ENCODE data around the gene ANK2. TPM values are rescaled to one million over a fixed set of nuclear protein-coding genes. Genes with fewer than 3 reads are reported as not detected.
A peak's percentile ranks its signal among the peaks of the same experiment; 100 is the strongest.

ANK2 gene
- total and polyA plus RNA-seq, 2 experiments from 2014 or later, result 10.9 to 25.9 TPM

GRCh38 chr4:113131136-113131535, 81.7 kb downstream of the ANK2 start:
- in situ Hi-C loops (cut with MboI), result no loop called here
- no peak for DNase-seq
- no peak for TF ChIP-seq EZH2 (IDR thresholded peaks at IDR 0.05; ENCODE audit: insufficient read depth, poor library complexity, severe bottlenecking)
- no peak for TF ChIP-seq EZH2phosphoT487 (IDR thresholded peaks at IDR 0.05; ENCODE audit: insufficient read depth, low read depth)
- no peak overlapping the region for H2AFZ ChIP-seq
- H3K9me3 ChIP-seq (ENCODE audit: low read depth), result no peaks in the 10 kb centered on the region
- no peak overlapping the region for H3K4me3 ChIP-seq
- H3K36me3 ChIP-seq (ENCODE audit: low read depth), result no peaks in the 10 kb centered on the region
- no peaks in the 10 kb centered on the region for H3K9me2 ChIP-seq (ENCODE audit: insufficient read depth)
- no peaks in the 10 kb centered on the region for H3F3A ChIP-seq (ENCODE audit: insufficient read depth)
- no peaks in the 10 kb centered on the region for H3K79me2 ChIP-seq (ENCODE audit: insufficient read depth)
- no peak overlapping the region for H3K9ac ChIP-seq
- H4K20me1 ChIP-seq (ENCODE audit: insufficient read depth), result no peaks in the 10 kb centered on the region
- H3K27me3 ChIP-seq (replicated peaks; ENCODE audit: insufficient read depth), result no peaks in the 10 kb centered on the region
- H3K4me1 ChIP-seq (ENCODE audit: insufficient read depth), result no peaks in the 10 kb centered on the region
- H3K4me2 ChIP-seq (ENCODE audit: unreplicated experiment), result no peak overlapping the region
- H3K27ac ChIP-seq, result no peak overlapping the region

- no peaks in the 10 kb centered on the region for H3K79me2 ChIP-seq (ENCODE audit: insufficient read depth)
- H3K27me3 ChIP-seq (replicated peaks; ENCODE audit: insufficient read depth), result no peaks in the 10 kb centered on the region
- H3F3A ChIP-seq (ENCODE audit: insufficient read depth), result no peaks in the 10 kb centered on the region
- H3K36me3 ChIP-seq (ENCODE audit: low read depth), result no peaks in the 10 kb centered on the region
- H3K4me3 ChIP-seq, result no peak overlapping the region
- DNase-seq, result no peak
- no peak overlapping the region for H3K27ac ChIP-seq
- TF ChIP-seq EZH2 (IDR thresholded peaks at IDR 0.05; ENCODE audit: insufficient read depth, poor library complexity, severe bottlenecking), result no peak
- TF ChIP-seq EZH2phosphoT487 (IDR thresholded peaks at IDR 0.05; ENCODE audit: insufficient read depth, low read depth), result no peak
- 85 to 93% methylated on average over 2 of the region's 2 CpGs for WGBS, 2 experiments (ENCODE audit: low coverage in 1 of 2, low lambda C conversion rate in 2 of 2, missing lambda C conversion rate in 2 of 2)
- no peak overlapping the region for H2AFZ ChIP-seq
- no peak overlapping the region for H3K9ac ChIP-seq
- H3K9me3 ChIP-seq (ENCODE audit: low read depth), result no peaks in the 10 kb centered on the region
- no peaks in the 10 kb centered on the region for H4K20me1 ChIP-seq (ENCODE audit: insufficient read depth)
- in situ Hi-C loops (cut with MboI), result no loop called here
- no peaks in the 10 kb centered on the region for H3K4me1 ChIP-seq (ENCODE audit: insufficient read depth)
- H3K9me2 ChIP-seq (ENCODE audit: insufficient read depth), result no peaks in the 10 kb centered on the region
- H3K4me2 ChIP-seq (ENCODE audit: unreplicated experiment), result no peak overlapping the region
Observed at GRCh38 chr4:113131621-113132020, 82.2 kb downstream of the ANK2 start.

GRCh38 chr4:113141901-113142346, 92.5 kb downstream of the ANK2 start:
- Histone ChIP-seq H3K9me3 (ENCODE audit: low read depth) (no peaks in the 10 kb centered on the region), H3K4me1 (ENCODE audit: insufficient read depth) (peaks cover 24% of the 10 kb centered on the region), H4K20me1 (ENCODE audit: insufficient read depth) (no peaks in the 10 kb centered on the region), H3K27ac (peak overlapping the region; percentile 67), H3K4me3 (peak overlapping the region; percentile 21), H3K27me3 (replicated peaks; ENCODE audit: insufficient read depth) (no peaks in the 10 kb centered on the region), H3F3A (ENCODE audit: insufficient read depth) (peaks cover 8% of the 10 kb centered on the region; the same call in 1 of the 2 replicates), H2AFZ (peak overlapping the region; percentile 53), H3K4me2 (ENCODE audit: unreplicated experiment) (peak overlapping the region; percentile 54), H3K9me2 (ENCODE audit: insufficient read depth) (no peaks in the 10 kb centered on the region), H3K9ac (peak overlapping the region; percentile 51), H3K79me2 (ENCODE audit: insufficient read depth) (no peaks in the 10 kb centered on the region), H3K36me3 (ENCODE audit: low read depth) (no peaks in the 10 kb centered on the region)
- TF ChIP-seq EZH2 (IDR thresholded peaks at IDR 0.05; ENCODE audit: insufficient read depth, poor library complexity, severe bottlenecking) (no peak), EZH2phosphoT487 (IDR thresholded peaks at IDR 0.05; ENCODE audit: insufficient read depth, low read depth) (no peak)
- 11 to 14% methylated on average over 3 of the region's 3 CpGs for WGBS, 2 experiments (ENCODE audit: low coverage in 1 of 2, low lambda C conversion rate in 2 of 2, missing lambda C conversion rate in 2 of 2)
- DNase-seq, result peak; percentile 75
- in situ Hi-C loops (cut with MboI), result no loop called here

GRCh38 chr4:113142351-113142750, 92.9 kb downstream of the ANK2 start:
- WGBS, 2 experiments (ENCODE audit: low coverage in 1 of 2, low lambda C conversion rate in 2 of 2, missing lambda C conversion rate in 2 of 2), result 95 to 98% methylated on average over 3 of the region's 3 CpGs
- no peaks in the 10 kb centered on the region for H3K9me2 ChIP-seq (ENCODE audit: insufficient read depth)
- no peak overlapping the region for H2AFZ ChIP-seq
- H3K27ac ChIP-seq, result peak overlapping the region; percentile 67
- no peak for DNase-seq
- H3K4me2 ChIP-seq (ENCODE audit: unreplicated experiment), result peak overlapping the region; percentile 54
- H3K9me3 ChIP-seq (ENCODE audit: low read depth), result no peaks in the 10 kb centered on the region
- no peaks in the 10 kb centered on the region for H3K79me2 ChIP-seq (ENCODE audit: insufficient read depth)
- peaks cover 8% of the 10 kb centered on the region; the same call in 1 of the 2 replicates for H3F3A ChIP-seq (ENCODE audit: insufficient read depth)
- H3K4me1 ChIP-seq (ENCODE audit: insufficient read depth), result peaks cover 27% of the 10 kb centered on the region
- H3K27me3 ChIP-seq (replicated peaks; ENCODE audit: insufficient read depth), result no peaks in the 10 kb centered on the region
- in situ Hi-C loops (cut with MboI), result no loop called here
- no peak for TF ChIP-seq EZH2phosphoT487 (IDR thresholded peaks at IDR 0.05; ENCODE audit: insufficient read depth, low read depth)
- TF ChIP-seq EZH2 (IDR thresholded peaks at IDR 0.05; ENCODE audit: insufficient read depth, poor library complexity, severe bottlenecking), result no peak
- no peaks in the 10 kb centered on the region for H3K36me3 ChIP-seq (ENCODE audit: low read depth)
- no peak overlapping the region for H3K9ac ChIP-seq
- H3K4me3 ChIP-seq, result peak overlapping the region; percentile 21; the same call in 1 of the 2 replicates
- no peaks in the 10 kb centered on the region for H4K20me1 ChIP-seq (ENCODE audit: insufficient read depth)

- in situ Hi-C loops (cut with MboI), result no loop called here
- H3K4me3 ChIP-seq, result no peak overlapping the region
- DNase-seq, result no peak
- no peak overlapping the region for H3K4me2 ChIP-seq (ENCODE audit: unreplicated experiment)
- no peaks in the 10 kb centered on the region for H4K20me1 ChIP-seq (ENCODE audit: insufficient read depth)
- H3K36me3 ChIP-seq (ENCODE audit: low read depth), result no peaks in the 10 kb centered on the region
- H3K27ac ChIP-seq, result no peak overlapping the region
- no peaks in the 10 kb centered on the region for H3K9me3 ChIP-seq (ENCODE audit: low read depth)
- H3F3A ChIP-seq (ENCODE audit: insufficient read depth), result peaks cover 8% of the 10 kb centered on the region; the same call in 1 of the 2 replicates
- TF ChIP-seq EZH2 (IDR thresholded peaks at IDR 0.05; ENCODE audit: insufficient read depth, poor library complexity, severe bottlenecking) (no peak), EZH2phosphoT487 (IDR thresholded peaks at IDR 0.05; ENCODE audit: insufficient read depth, low read depth) (no peak)
- peaks cover 30% of the 10 kb centered on the region for H3K4me1 ChIP-seq (ENCODE audit: insufficient read depth)
- H3K79me2 ChIP-seq (ENCODE audit: insufficient read depth), result no peaks in the 10 kb centered on the region
- WGBS, 2 experiments (ENCODE audit: low coverage in 1 of 2, low lambda C conversion rate in 2 of 2, missing lambda C conversion rate in 2 of 2), result 52 to 55% methylated on average over 2 of the region's 2 CpGs
- H3K27me3 ChIP-seq (replicated peaks; ENCODE audit: insufficient read depth), result no peaks in the 10 kb centered on the region
- no peaks in the 10 kb centered on the region for H3K9me2 ChIP-seq (ENCODE audit: insufficient read depth)
- no peak overlapping the region for H3K9ac ChIP-seq
- no peak overlapping the region for H2AFZ ChIP-seq
Observed at GRCh38 chr4:113144091-113144490, 94.6 kb downstream of the ANK2 start.

All from GM23248 (cell line).